H1 (cell line): ENCODE data around the gene UQCC5. TPM values are rescaled to one million over a fixed set of nuclear protein-coding genes. Genes with fewer than 3 reads are reported as not detected.

ENCODE experiments used
- CTCF ChIA-PET: fragments of 300-600 bp; sonication (Branson Sonifier 250); formaldehyde crosslinking; loops from one replicate; lab custom pipeline; 2021; ENCODE audit not compliant: partially characterized antibody; lab: Charles Lee
- POLR2A ChIA-PET: fragments of 300-600 bp; sonication (Branson Sonifier 250); formaldehyde crosslinking; loops from one replicate; lab custom pipeline; 2021; ENCODE audit warnings: inconsistent platforms; ENCODE audit not compliant: partially characterized antibody; lab: Charles Lee
- DNase-seq, 2 experiments: peaks; one replicate each; pipeline versions ENCODE4 v3.0.0 to v3.0.0-alpha.2; 2010 to 2022; ENCODE audit warnings: low spot score in 2 of 2, low read depth in 1 of 2, mixed read lengths in 1 of 2
- FAIRE-seq: peaks from 2 replicates; lab custom pipeline; 2011; peaks lifted over from hg19 to GRCh38; lab: Jason Lieb, UNC
- H2AFZ ChIP-seq: 2 replicates; pipeline ENCODE4 v1.8.1; 2012; ENCODE audit warnings: low read length, inconsistent platforms
- H2AK5ac ChIP-seq: 2 replicates; pipeline ENCODE4 v1.6.1; 2013; ENCODE audit warnings: low read depth, low read length
- H2BK120ac ChIP-seq: replicated peaks from 2 replicates; pipeline ENCODE3; 2013; ENCODE audit warnings: low read depth, low read length, inconsistent platforms
- H2BK12ac ChIP-seq: 2 replicates; pipeline ENCODE4 v1.6.1; 2013; ENCODE audit warnings: low read depth, low read length
- H2BK15ac ChIP-seq: 2 replicates; pipeline ENCODE4 v1.6.1; 2013; ENCODE audit warnings: low read length
- H2BK20ac ChIP-seq: 2 replicates; pipeline ENCODE4 v1.6.1; 2013; ENCODE audit warnings: low read length
- H2BK5ac ChIP-seq: 2 replicates; pipeline ENCODE4 v1.6.1; 2013; ENCODE audit warnings: low read depth, low read length
- H3K14ac ChIP-seq: 2 replicates; pipeline ENCODE4 v1.6.1; 2013; ENCODE audit warnings: inconsistent platforms; ENCODE audit not compliant: insufficient read length
- H3K18ac ChIP-seq: 2 replicates; pipeline ENCODE4 v1.6.1; 2013; ENCODE audit warnings: low read length; ENCODE audit errors: extremely low read depth
- H3K23ac ChIP-seq: 2 replicates; pipeline ENCODE4 v1.6.1; 2013; ENCODE audit warnings: inconsistent platforms; ENCODE audit not compliant: insufficient read length
- H3K23me2 ChIP-seq: 2 replicates; pipeline ENCODE4 v1.6.1; 2013; ENCODE audit warnings: low read depth, low read length
- H3K27ac ChIP-seq: 2 replicates; pipeline ENCODE4 v1.6.1; 2011; ENCODE audit warnings: low read depth, low read length, inconsistent platforms
- H3K27me3 ChIP-seq, 4 experiments: replicated peaks in 1 of 4; 1 replicate in 1 of 4; 2 replicates in 3 of 4; pipeline versions ENCODE4 v1.6.1 to v1.8.1; 2011 to 2013; ENCODE audit warnings: low read length in 3 of 4, mild to moderate bottlenecking in 3 of 4, inconsistent platforms in 2 of 4, mixed read lengths in 2 of 4, moderate library complexity in 1 of 4; ENCODE audit not compliant: control insufficient read depth in 3 of 4, insufficient read depth in 3 of 4; ENCODE audit errors: extremely low read depth in 1 of 4
- H3K36me3 ChIP-seq, 4 experiments: 2 replicates each; pipeline versions ENCODE4 v1.6.1 to v1.8.1; 2011 to 2013; ENCODE audit warnings: mild to moderate bottlenecking in 4 of 4, low read length in 3 of 4, moderate library complexity in 2 of 4, control low read depth in 1 of 4, inconsistent platforms in 1 of 4; ENCODE audit not compliant: insufficient read depth in 4 of 4, control insufficient read depth in 2 of 4
- H3K4ac ChIP-seq: replicated peaks from 2 replicates; pipeline ENCODE3; 2013; ENCODE audit warnings: low read length, low read depth, mixed read lengths, inconsistent platforms; ENCODE audit not compliant: insufficient read length
- H3K4me1 ChIP-seq, 4 experiments: replicated peaks in 1 of 4; 1 replicate in 1 of 4; 2 replicates in 3 of 4; pipeline versions ENCODE4 v1.6.1 to v1.8.1; 2011 to 2013; ENCODE audit warnings: low read length in 3 of 4, inconsistent platforms in 2 of 4, mixed read lengths in 1 of 4; ENCODE audit not compliant: insufficient read depth in 4 of 4, control insufficient read depth in 3 of 4
- H3K4me2 ChIP-seq, 2 experiments: 2 replicates each; pipeline versions ENCODE4 v1.6.1 to v1.8.1; 2011 to 2013; ENCODE audit warnings: low read depth in 2 of 2, low read length in 2 of 2, control low read depth in 1 of 2, inconsistent platforms in 1 of 2, mild to moderate bottlenecking in 1 of 2; ENCODE audit not compliant: insufficient read depth in 1 of 2
- H3K4me3 ChIP-seq, 4 experiments: fragments of 200-600, 300-600 bp in 1 of 4; sonication (generic), shearing (Covaris generic), sonication (Bioruptor Twin) in 1 of 4; 2 replicates each; pipeline versions ENCODE4 v1.5.1 to v1.8.1; 2011 to 2016; ENCODE audit warnings: low read length in 4 of 4, low read depth in 3 of 4, control low read depth in 2 of 4, inconsistent platforms in 2 of 4, mild to moderate bottlenecking in 2 of 4, mixed read lengths in 1 of 4, moderate library complexity in 1 of 4; ENCODE audit not compliant: insufficient read depth in 2 of 4; ENCODE audit errors: extremely low read depth in 1 of 4
- H3K56ac ChIP-seq: replicated peaks from 2 replicates; pipeline ENCODE3; 2013; ENCODE audit warnings: low read depth, mild to moderate bottlenecking, mixed read lengths, low read length, inconsistent platforms; ENCODE audit not compliant: insufficient read length
- H3K79me1 ChIP-seq: 2 replicates; pipeline ENCODE4 v1.6.1; 2013; ENCODE audit warnings: low read depth, low read length, control low read depth
- H3K79me2 ChIP-seq, 2 experiments: 2 replicates each; pipeline versions ENCODE4 v1.6.1 to v1.8.1; 2012 to 2013; ENCODE audit warnings: low read length in 2 of 2, mild to moderate bottlenecking in 2 of 2, inconsistent platforms in 1 of 2; ENCODE audit not compliant: insufficient read depth in 2 of 2, control insufficient read depth in 1 of 2
- H3K9ac ChIP-seq, 4 experiments: replicated peaks in 1 of 4; 1 replicate in 1 of 4; 2 replicates in 3 of 4; pipeline versions ENCODE4 v1.6.1 to v1.8.1; 2011 to 2013; ENCODE audit warnings: low read depth in 3 of 4, low read length in 3 of 4, control low read depth in 2 of 4, mild to moderate bottlenecking in 2 of 4, moderate library complexity in 2 of 4, inconsistent platforms in 1 of 4; ENCODE audit errors: extremely low read depth in 1 of 4
- H3K9me3 ChIP-seq, 2 experiments: 2 replicates each; pipeline versions ENCODE4 v1.6.1 to v1.8.1; 2012 to 2013; ENCODE audit warnings: mild to moderate bottlenecking in 2 of 2, moderate library complexity in 2 of 2, control low read depth in 1 of 2, inconsistent platforms in 1 of 2, low read depth in 1 of 2, low read length in 1 of 2, mixed read lengths in 1 of 2; ENCODE audit not compliant: insufficient read depth in 2 of 2
- H4K20me1 ChIP-seq, 2 experiments: replicated peaks in 1 of 2; 2 replicates each; pipeline versions ENCODE3 to v1.8.1; 2011 to 2013; ENCODE audit warnings: inconsistent platforms in 2 of 2, low read length in 2 of 2, mild to moderate bottlenecking in 1 of 2; ENCODE audit not compliant: insufficient read depth in 2 of 2, control insufficient read depth in 1 of 2
- H4K5ac ChIP-seq: 2 replicates; pipeline ENCODE4 v1.6.1; 2013; ENCODE audit warnings: low read length, low read depth, mixed read lengths, inconsistent platforms; ENCODE audit not compliant: insufficient read length
- H4K8ac ChIP-seq: 2 replicates; pipeline ENCODE4 v1.8.0; 2013; ENCODE audit warnings: mild to moderate bottlenecking, moderate library complexity, low read length, inconsistent platforms; ENCODE audit not compliant: insufficient read depth; ENCODE audit errors: extremely low read depth
- H4K91ac ChIP-seq: replicated peaks from 2 replicates; pipeline ENCODE3; 2013; ENCODE audit warnings: low read length, mixed read lengths, inconsistent platforms; ENCODE audit not compliant: insufficient read length
- BRCA1 ChIP-seq: IDR thresholded peaks from 2 replicates; pipeline ENCODE4 v1.6.1; 2012; ENCODE audit warnings: low read depth, low read length, improper control_type of control experiment
- HDAC2 ChIP-seq, 2 experiments: fragments of 300-600 bp in 1 of 2; sonication (generic) in 1 of 2; IDR thresholded peaks; 2 replicates each; pipeline ENCODE4 v1.6.1; 2011 to 2012; ENCODE audit warnings: low read depth in 2 of 2, low read length in 2 of 2, mild to moderate bottlenecking in 2 of 2, moderate library complexity in 2 of 2, borderline replicate concordance in 1 of 2, inconsistent platforms in 1 of 2
- POLR2A ChIP-seq, 2 experiments: IDR thresholded peaks; 1 replicate in 1 of 2; 2 replicates in 1 of 2; pipeline ENCODE4 v1.6.1; 2011; ENCODE audit warnings: low read depth in 2 of 2, low read length in 2 of 2, mild to moderate bottlenecking in 2 of 2; ENCODE audit errors: control extremely low read depth in 1 of 2
- WGBS, 2 experiments: shearing (Covaris generic) in 1 of 2; methylation state at CpG; one replicate each; pipeline versions ENCODE4 v1.1.6 to v1.1.7; 2013 to 2015; ENCODE audit warnings: low lambda C conversion rate in 2 of 2, mixed read lengths in 2 of 2, inconsistent platforms in 1 of 2, low coverage in 1 of 2, missing lambda C conversion rate in 1 of 2; ENCODE audit not compliant: insufficient replicate concordance in 2 of 2, insufficient coverage in 1 of 2, insufficient read length in 1 of 2; ENCODE audit errors: extremely low coverage in 1 of 2, missing lambda C conversion rate in 1 of 2; 5-methylcytosine and 5-hydroxymethylcytosine counted together
- polyA plus RNA-seq, 7 experiments: library from polyadenylated mRNA; depleted of rRNA in 3 of 7; stranded (reverse) in 5 of 7; unstranded in 2 of 7; fragments of >200 nt in 5 of 7; fragments of 200-250 nt in 2 of 7; gene quantifications; 1 replicate in 5 of 7; 2 replicates in 1 of 7; 4 replicates in 1 of 7; pipeline versions ENCODE4 v1.2.1 to v1.2.3, GENCODE V29; 2011 to 2013; ENCODE audit warnings: missing spikeins in 2 of 7, mixed read lengths in 2 of 7
- total RNA-seq: library from RNA; stranded (reverse); fragmentation: NEBNext Ultra II Directional; extraction: Animal tissue kit (Norgen Biotek cat#: 25700); gene quantifications from 2 replicates; pipeline ENCODE4 v1.2.1, GENCODE V29; 2021

UQCC5 gene
- total and polyA plus RNA-seq, 2 of the 8 experiments (the other 6 are each of a cell fraction or from before 2014, with no cell fraction given), result 35.0 to 37.7 TPM

- H2BK12ac ChIP-seq, result no peak overlapping the region
- no peak overlapping the region for H2BK20ac ChIP-seq
- no peak overlapping the region for H3K23ac ChIP-seq
- H3K4ac ChIP-seq, result no peak overlapping the region
- H3K79me1 ChIP-seq, result no peaks in the 10 kb centered on the region
- DNase-seq (no peak), FAIRE-seq (no peak)
- no peak overlapping the region for H3K56ac ChIP-seq
- H3K9ac ChIP-seq, result no peak overlapping the region
- no peak for TF ChIP-seq BRCA1
- no peak for TF ChIP-seq POLR2A (IDR thresholded peaks at IDR 0.05; ENCODE audit: control extremely low read depth in 1 of 2, low read depth in 2 of 2, low read length in 2 of 2)
- TF ChIP-seq HDAC2 (IDR thresholded peaks at IDR 0.05; ENCODE audit: borderline replicate concordance in 1 of 2, low read depth in 2 of 2, low read length in 2 of 2), result no peak
- no peak overlapping the region for H3K18ac ChIP-seq
- POLR2A ChIA-PET, result interaction anchor here (1.2 to 2.1 kb wide), 2 partner anchors 10 to 34 kb away, joined by 3 to 6 read pairs; partner anchors contain the start of gene UQCC5
- H2AFZ ChIP-seq, result no peak overlapping the region
- no peaks in the 10 kb centered on the region for H3K9me3 ChIP-seq
- peaks cover 0 to 9% (median 5%) of the 10 kb centered on the region in 4 experiments; a peak in 4 of 7 replicates for H3K4me1 ChIP-seq
- no peak overlapping the region for H3K4me2 ChIP-seq
- no peaks in the 10 kb centered on the region for H3K23me2 ChIP-seq
- no peak overlapping the region for H2BK5ac ChIP-seq
- H4K8ac ChIP-seq, result no peak overlapping the region
- H4K91ac ChIP-seq, result no peak overlapping the region
- H3K27me3 ChIP-seq, result no peaks in the 10 kb centered on the region; a peak in 1 of 7 replicates
- no peak overlapping the region for H3K27ac ChIP-seq
- no peaks in the 10 kb centered on the region for H4K20me1 ChIP-seq
- no peak overlapping the region for H4K5ac ChIP-seq
- H2BK15ac ChIP-seq, result no peak overlapping the region
- H3K79me2 ChIP-seq, result no peaks in the 10 kb centered on the region
- no peak overlapping the region for H2BK120ac ChIP-seq
- 86% methylated on average over 10 of the region's 11 CpGs; no CpG with 5 or more reads in 1 of the 2 experiments for WGBS, 2 experiments
- H3K14ac ChIP-seq, result no peak overlapping the region
- no peak overlapping the region for H3K4me3 ChIP-seq
- H2AK5ac ChIP-seq, result no peak overlapping the region
- H3K36me3 ChIP-seq, result no peaks in the 10 kb centered on the region
- CTCF ChIA-PET, result interaction anchor here (0.7 to 3.8 kb wide), 8 partner anchors 8 to 55 kb away, joined by 3 to 13 read pairs (median 8); no protein-coding TSS in a partner anchor
These were observed 34.4 kb upstream of the UQCC5 start for GRCh38 chr3:52502001-52502400.
